ENCODE measurements around the gene PPP6R1. TPM values are rescaled to one million over a fixed set of nuclear protein-coding genes. Genes with fewer than 3 reads are reported as not detected.

PPP6R1 gene
- total RNA-seq, 1 experiment from 2014 or later: 96.7 TPM

DNA sequence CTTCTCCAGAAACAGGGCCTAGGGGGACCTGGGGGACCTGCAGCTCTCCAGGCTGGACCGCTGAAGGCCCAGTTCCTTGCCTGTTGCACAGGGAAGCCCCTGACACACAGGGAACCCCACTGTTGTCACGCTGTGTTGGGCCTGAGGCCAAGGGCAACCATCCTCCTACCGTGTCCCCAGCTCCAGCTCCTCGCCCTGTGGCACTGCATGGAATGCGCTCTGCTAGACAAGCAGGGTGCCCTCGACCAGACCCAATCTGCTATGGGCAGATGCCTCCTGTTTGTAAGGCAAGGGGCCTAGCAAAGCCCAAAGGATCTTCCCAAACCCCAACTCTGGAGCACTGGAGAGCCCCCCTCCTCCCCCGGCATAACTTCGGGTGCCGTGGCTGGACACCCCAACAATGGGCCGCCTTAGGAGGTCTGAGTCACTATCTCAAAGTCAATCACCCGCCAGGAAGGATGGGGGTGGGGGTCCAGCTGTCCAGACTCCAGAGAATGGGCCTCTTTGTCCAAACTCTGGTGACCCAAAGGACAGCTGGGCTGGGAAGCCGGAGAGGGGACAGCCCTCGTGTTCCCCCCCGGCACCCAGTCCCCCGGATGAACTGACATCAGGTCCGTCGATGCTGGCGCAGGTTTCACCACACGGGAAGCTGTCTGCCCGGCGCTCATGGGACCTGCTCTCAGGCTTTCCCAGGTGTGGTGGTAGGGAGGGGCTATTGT lies 28.7 kb upstream of the PPP6R1 start:
- no peak for TF ChIP-seq YY1 (IDR thresholded peaks at IDR 0.05; ENCODE audit: extremely low read depth, insufficient replicate concordance, low read depth, low read length)
- no peak for TF ChIP-seq POLR2AphosphoS5 (IDR thresholded peaks at IDR 0.05; ENCODE audit: low read depth, low read length)
- TF ChIP-seq, protein P1, sequence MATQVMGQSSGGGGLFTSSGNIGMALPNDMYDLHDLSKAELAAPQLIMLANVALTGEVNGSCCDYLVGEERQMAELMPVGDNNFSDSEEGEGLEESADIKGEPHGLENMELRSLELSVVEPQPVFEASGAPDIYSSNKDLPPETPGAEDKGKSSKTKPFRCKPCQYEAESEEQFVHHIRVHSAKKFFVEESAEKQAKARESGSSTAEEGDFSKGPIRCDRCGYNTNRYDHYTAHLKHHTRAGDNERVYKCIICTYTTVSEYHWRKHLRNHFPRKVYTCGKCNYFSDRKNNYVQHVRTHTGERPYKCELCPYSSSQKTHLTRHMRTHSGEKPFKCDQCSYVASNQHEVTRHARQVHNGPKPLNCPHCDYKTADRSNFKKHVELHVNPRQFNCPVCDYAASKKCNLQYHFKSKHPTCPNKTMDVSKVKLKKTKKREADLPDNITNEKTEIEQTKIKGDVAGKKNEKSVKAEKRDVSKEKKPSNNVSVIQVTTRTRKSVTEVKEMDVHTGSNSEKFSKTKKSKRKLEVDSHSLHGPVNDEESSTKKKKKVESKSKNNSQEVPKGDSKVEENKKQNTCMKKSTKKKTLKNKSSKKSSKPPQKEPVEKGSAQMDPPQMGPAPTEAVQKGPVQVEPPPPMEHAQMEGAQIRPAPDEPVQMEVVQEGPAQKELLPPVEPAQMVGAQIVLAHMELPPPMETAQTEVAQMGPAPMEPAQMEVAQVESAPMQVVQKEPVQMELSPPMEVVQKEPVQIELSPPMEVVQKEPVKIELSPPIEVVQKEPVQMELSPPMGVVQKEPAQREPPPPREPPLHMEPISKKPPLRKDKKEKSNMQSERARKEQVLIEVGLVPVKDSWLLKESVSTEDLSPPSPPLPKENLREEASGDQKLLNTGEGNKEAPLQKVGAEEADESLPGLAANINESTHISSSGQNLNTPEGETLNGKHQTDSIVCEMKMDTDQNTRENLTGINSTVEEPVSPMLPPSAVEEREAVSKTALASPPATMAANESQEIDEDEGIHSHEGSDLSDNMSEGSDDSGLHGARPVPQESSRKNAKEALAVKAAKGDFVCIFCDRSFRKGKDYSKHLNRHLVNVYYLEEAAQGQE (IDR thresholded peaks at IDR 0.05; ENCODE audit: low read depth): no peak
- RAD21 ChIA-PET (ENCODE audit: low non-redundant PET in 1 of 2, low total read pairs in 2 of 2, uncharacterized antibody in 2 of 2, unreplicated experiment in 2 of 2): no interaction called here
- DNase-seq (ENCODE audit: low read depth, low spot score): no peak
- CTCF ChIA-PET: interaction anchor here (1.7 kb wide), 1 partner anchor 14 kb away, joined by 6 read pairs; no protein-coding TSS in a partner anchor
- peaks cover 8 to 30% of the 10 kb centered on the region in 2 experiments; a peak in 3 of 4 replicates for H3K4me1 ChIP-seq (ENCODE audit: control insufficient read depth in 1 of 2, insufficient read depth in 2 of 2, low read length in 2 of 2)
- H2AFZ ChIP-seq (ENCODE audit: low read depth, low read length, poor library complexity, severe bottlenecking): no peak overlapping the region
- H3K4me3 ChIP-seq (replicated peaks in 1 of 2; ENCODE audit: low read depth in 1 of 2, low read length in 2 of 2): no peak overlapping the region
- H3K79me2 ChIP-seq (ENCODE audit: insufficient read depth, low read length): peaks cover 7% of the 10 kb centered on the region; the same call in 1 of the 2 replicates
- no peak for ATAC-seq
- no peaks in the 10 kb centered on the region for H4K20me1 ChIP-seq (ENCODE audit: insufficient read depth)
- no peaks in the 10 kb centered on the region for H3K9me3 ChIP-seq (ENCODE audit: control insufficient read depth in 1 of 2, insufficient read depth in 1 of 2, low read depth in 1 of 2, low read length in 2 of 2)
- BruUV-seq (replicated peaks): TSS peak; percentile 35
- H3K27ac ChIP-seq (ENCODE audit: low read depth, low read length): no peak overlapping the region
- intact Hi-C loops (cut with micrococcal nuclease): no loop called here
- no peaks in the 10 kb centered on the region for H3K27me3 ChIP-seq (ENCODE audit: insufficient read depth, low read length)
- POLR2A ChIA-PET: no interaction called here
- peaks cover 3 to 5% of the 10 kb centered on the region in 2 experiments; a peak in 2 of 4 replicates for H3K36me3 ChIP-seq (ENCODE audit: control insufficient read depth in 1 of 2, insufficient read depth in 2 of 2, low read length in 2 of 2)
- no peak overlapping the region for H3K9ac ChIP-seq (ENCODE audit: low read length)
- no peaks in the 10 kb centered on the region for H3K9me2 ChIP-seq (ENCODE audit: insufficient read depth)
- H3K4me2 ChIP-seq (ENCODE audit: low read length): no peak overlapping the region
